ENCODE data around the gene ENPP1. TPM values are rescaled to one million over a fixed set of nuclear protein-coding genes. Genes with fewer than 3 reads are reported as not detected.

The ENPP1 gene
- total and polyA plus RNA-seq, 11 donors = 0.60 to 4.2 (median 1.6) TPM

GRCh38 chr6:131875647-131876046 lies 67.8 kb downstream of the ENPP1 start:
- Histone ChIP-seq H3K27me3 (no peaks in the 10 kb centered on the region), H3K4me3 (no peak overlapping the region), H3K4me1 (no peaks in the 10 kb centered on the region), H3K36me3 (peaks cover 0 to 9% (median 0%) of the 10 kb centered on the region in 9 donors), H3K9me3 (no peaks in the 10 kb centered on the region), H3K27ac (no peak overlapping the region)
- ATAC-seq = no peak
- no peak for TF ChIP-seq POLR2A (IDR thresholded peaks at IDR 0.05)
- TF ChIP-seq, protein P1, sequence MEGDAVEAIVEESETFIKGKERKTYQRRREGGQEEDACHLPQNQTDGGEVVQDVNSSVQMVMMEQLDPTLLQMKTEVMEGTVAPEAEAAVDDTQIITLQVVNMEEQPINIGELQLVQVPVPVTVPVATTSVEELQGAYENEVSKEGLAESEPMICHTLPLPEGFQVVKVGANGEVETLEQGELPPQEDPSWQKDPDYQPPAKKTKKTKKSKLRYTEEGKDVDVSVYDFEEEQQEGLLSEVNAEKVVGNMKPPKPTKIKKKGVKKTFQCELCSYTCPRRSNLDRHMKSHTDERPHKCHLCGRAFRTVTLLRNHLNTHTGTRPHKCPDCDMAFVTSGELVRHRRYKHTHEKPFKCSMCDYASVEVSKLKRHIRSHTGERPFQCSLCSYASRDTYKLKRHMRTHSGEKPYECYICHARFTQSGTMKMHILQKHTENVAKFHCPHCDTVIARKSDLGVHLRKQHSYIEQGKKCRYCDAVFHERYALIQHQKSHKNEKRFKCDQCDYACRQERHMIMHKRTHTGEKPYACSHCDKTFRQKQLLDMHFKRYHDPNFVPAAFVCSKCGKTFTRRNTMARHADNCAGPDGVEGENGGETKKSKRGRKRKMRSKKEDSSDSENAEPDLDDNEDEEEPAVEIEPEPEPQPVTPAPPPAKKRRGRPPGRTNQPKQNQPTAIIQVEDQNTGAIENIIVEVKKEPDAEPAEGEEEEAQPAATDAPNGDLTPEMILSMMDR (IDR thresholded peaks at IDR 0.05) = no peak
- WGBS, 4 donors = 50 to 68% (median 57%) methylated on average over 1 of the region's 1 CpG
- intact Hi-C loops (cut with DNase I) = no loop called here
- DNase-seq = no peak

DNA sequence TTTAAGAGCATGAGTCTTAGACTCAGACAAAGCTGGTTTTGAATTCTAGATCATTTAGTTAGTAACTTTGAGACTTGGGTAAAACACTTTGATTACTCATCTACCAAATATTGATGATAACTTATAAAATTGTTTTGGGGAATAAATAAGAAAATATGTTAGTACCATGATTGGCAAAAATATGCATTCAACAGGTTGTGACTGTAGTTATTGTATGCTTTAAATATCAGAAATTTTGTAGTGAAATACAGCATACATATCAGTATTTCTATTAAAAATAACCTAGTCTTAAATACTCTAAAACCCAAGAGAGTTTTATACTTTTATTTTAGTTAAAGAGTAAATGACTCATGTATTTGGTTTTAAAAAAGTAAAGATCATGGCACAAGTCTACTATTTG lies 68.7 kb downstream of the ENPP1 start:
- intact Hi-C loops (cut with DNase I) = no loop called here
- peaks cover 0 to 9% (median 0%) of the 10 kb centered on the region in 9 donors for H3K36me3 ChIP-seq
- ATAC-seq = no peak
- no peak overlapping the region for H3K4me3 ChIP-seq
- no peaks in the 10 kb centered on the region for H3K27me3 ChIP-seq
- no peak overlapping the region for H3K27ac ChIP-seq
- no peaks in the 10 kb centered on the region for H3K4me1 ChIP-seq
- no peaks in the 10 kb centered on the region for H3K9me3 ChIP-seq
- DNase-seq = no peak
- TF ChIP-seq POLR2A (IDR thresholded peaks at IDR 0.05) = no peak
- TF ChIP-seq, protein P1 (IDR thresholded peaks at IDR 0.05) = no peak

DNA sequence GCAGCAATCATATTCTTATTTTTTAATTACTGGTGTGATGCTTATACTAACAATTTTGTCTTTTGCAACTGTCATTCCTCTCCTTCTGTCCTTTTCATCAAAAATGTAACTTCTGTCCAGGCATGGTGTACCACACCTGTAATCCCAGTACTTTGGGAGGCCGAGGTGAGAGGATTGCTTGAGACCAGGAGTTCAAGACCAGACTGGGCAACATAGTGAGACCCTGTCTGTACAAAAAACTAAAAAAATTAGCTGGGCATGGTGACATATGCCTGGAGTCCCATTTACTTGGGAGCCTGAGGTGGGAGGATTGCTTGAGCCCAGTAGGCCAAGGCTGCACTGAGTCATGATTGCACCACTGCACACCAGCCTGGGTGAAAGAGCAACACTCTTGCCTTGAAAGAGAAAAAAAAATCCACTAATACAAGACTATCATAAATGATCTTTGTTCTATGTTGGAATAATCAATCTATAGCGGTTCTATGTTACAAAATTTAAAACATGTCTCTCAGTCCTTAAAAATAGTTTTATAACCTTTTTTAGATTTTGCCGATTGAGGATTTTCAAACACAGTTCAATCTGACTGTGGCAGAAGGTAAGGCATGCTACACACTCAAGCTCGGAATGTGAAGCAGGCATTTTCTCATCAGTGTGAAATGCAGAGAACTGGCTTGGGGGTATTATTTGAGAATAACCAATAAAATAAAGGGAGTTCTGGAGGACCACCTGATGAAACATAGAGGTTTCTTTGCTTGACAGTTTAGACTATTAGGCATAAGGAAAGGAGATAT lies 70.4 kb downstream of the ENPP1 start:
- intact Hi-C loops (cut with DNase I) = no loop called here
- DNase-seq (no peak), ATAC-seq (no peak)
- no peaks in the 10 kb centered on the region for H3K27me3 ChIP-seq
- 89 to 93% (median 91%) methylated on average over 4 of the region's 4 CpGs for WGBS, 4 donors
- H3K4me3 ChIP-seq = no peak overlapping the region
- no peaks in the 10 kb centered on the region for H3K9me3 ChIP-seq
- TF ChIP-seq POLR2A (IDR thresholded peaks at IDR 0.05) = no peak
- TF ChIP-seq, protein P1 (IDR thresholded peaks at IDR 0.05) = no peak
- no peaks in the 10 kb centered on the region for H3K4me1 ChIP-seq
- peaks cover 0 to 9% (median 0%) of the 10 kb centered on the region in 9 donors for H3K36me3 ChIP-seq
- no peak overlapping the region for H3K27ac ChIP-seq

GRCh38 chr6:131883016-131883415 lies 75.2 kb downstream of the ENPP1 start:
- no peaks in the 10 kb centered on the region for H3K4me1 ChIP-seq
- TF ChIP-seq, protein P1 (IDR thresholded peaks at IDR 0.05) = no peak
- no peak for TF ChIP-seq POLR2A (IDR thresholded peaks at IDR 0.05)
- H3K36me3 ChIP-seq = peaks cover 0 to 7% (median 0%) of the 10 kb centered on the region in 9 donors
- ATAC-seq = no peak
- intact Hi-C loops (cut with DNase I) = no loop called here
- H3K9me3 ChIP-seq = no peaks in the 10 kb centered on the region
- no peak overlapping the region for H3K27ac ChIP-seq
- DNase-seq = no peak
- no peaks in the 10 kb centered on the region for H3K27me3 ChIP-seq
- H3K4me3 ChIP-seq = no peak overlapping the region
- 76 to 85% (median 81%) methylated on average over 2 of the region's 2 CpGs for WGBS, 4 donors

All from heart left ventricle (tissue), 16 donors.